Pulmonary artery endothelial cell (primary cell): ENCODE results near the gene TOE1. TPM values are rescaled to one million over a fixed set of nuclear protein-coding genes. Genes with fewer than 3 reads are reported as not detected.
A peak's percentile ranks its signal among the peaks of the same experiment; 100 is the strongest.
"Not testable (repeated sequence)": the region's sequence is repeated elsewhere in the genome, so short reads cannot be mapped to it uniquely, and the experiment has no call there.

Source experiments
- DNase-seq: peaks from one replicate; pipeline ENCODE4 v3.0.0-alpha.2; 2011; ENCODE audit warnings: low read depth, low spot score
- total RNA-seq: library from RNA; depleted of rRNA; stranded (reverse); fragments of >200 nt; gene quantifications from 2 replicates; pipeline ENCODE4 v1.2.3, GENCODE V29; 2014

TOE1 gene
- 21.4 and 29.0 TPM in 2 replicates for total RNA-seq

DNA sequence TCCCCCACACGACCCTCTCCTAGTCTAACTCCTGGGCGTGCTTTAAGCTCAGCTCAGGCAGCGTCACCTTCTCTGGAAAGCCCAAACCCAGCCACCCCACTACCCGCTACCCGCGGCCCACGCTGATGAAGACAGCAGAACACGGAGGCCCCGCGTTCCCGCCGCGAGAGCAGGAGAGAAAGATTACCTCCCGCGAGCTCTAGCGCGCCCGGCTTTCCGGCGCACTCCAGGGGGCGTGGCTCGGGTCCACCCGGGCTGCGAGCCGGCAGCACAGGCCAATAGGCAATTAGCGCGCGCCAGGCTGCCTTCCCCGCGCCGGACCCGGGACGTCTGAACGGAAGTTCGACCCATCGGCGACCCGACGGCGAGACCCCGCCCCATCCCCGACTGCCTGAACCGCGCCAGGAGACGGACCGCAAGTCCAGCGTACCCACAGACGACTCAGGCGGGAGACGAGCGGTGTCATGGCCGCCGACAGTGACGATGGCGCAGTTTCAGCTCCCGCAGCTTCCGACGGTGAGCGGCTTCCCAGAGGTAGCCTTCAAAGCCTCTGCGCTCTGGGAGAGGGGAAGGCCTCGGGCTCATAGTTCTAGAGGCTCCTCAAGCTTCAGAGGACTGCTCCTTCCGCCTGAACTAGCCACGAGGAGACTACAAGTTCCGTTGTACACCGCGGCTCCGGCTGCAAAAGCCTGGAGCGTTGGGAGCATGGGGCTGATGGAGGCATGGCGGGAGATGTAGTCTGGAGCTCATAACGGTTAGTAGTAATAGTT lies at the start of gene TOE1, which contains the start of gene MUTYH:
Gene TOE1 (plus strand): TSS at position 382 of the 770 bp plus-strand sequence. CDS start 83 bp downstream, at position 465.
Gene MUTYH (minus strand): TSS at position 652 of the 770 bp plus-strand sequence. CDS start 5,935 bp downstream, outside the sequence.
- DNase-seq, result peak; percentile 75

DNA sequence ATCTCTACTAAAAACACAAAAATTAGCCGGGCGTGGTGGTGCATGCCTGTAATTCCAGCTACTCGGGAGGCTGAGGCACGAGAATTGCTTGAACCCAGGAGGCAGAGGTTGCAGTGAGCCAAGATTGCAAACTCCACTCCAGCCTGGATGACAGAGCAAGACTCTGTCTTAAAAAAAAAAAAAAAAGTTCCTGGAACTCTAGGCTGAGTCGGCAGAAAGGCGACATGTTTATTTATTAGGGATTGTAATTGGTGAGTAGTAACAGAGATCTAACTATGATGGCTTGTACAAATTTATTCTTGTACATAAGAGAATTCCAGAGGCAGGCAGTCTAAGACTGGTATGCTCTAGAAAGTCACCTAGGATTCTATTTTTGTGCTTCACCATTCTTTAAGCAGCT lies 49.0 kb upstream of the TOE1 start:
- not testable (repeated sequence) for DNase-seq

DNA sequence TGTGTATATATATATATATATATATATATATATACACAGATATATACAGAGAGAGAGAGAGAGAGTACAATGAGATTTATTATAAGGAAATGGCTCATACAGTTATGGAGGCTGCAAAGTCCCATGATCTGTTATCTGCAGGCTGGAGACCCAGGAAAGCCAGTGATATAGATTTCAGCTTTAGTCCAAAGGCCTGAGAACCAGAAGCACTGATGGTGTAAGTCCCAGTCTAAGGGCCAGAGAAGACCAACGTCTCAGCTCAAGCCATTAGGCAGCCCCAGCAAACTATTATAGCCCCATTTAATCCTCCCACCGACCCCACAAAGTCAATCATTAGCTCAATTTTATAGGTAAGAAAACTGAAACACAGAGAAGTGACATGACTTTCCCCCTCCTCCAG lies 48.3 kb upstream of the TOE1 start:
- DNase-seq, result no peak

DNA sequence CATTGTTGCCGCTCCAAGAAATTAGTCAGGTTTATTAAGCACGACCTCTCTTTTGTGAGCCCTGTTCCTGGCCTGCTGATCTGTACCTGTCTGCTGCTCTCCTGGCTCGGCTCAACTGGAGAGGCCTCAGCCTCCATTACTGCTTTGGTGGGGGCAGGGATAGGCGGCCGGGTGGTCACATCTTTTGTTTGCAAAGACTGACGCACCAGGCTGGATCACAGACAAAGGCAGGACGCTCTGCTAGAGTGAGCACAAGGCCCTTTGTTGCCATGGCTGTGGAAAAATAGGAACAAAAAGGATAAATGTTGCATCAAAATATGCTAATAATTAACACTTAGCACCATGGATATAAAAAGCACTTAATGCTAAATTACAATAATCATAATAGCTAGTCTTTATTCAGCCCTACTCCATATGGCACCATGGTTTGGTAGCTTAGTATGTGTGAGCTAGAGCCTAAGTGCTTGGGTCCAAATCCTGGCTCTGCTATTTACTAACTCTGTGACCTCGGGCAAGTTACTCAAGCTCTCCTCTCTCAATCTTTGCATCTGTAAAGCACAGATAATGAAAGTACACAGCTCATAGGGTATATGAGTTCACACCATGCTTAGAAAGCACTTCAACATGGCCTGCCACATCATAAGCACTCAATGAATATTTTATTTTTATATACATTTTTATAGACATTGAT lies 42.2 kb upstream of the TOE1 start:
- DNase-seq, result no peak

DNA sequence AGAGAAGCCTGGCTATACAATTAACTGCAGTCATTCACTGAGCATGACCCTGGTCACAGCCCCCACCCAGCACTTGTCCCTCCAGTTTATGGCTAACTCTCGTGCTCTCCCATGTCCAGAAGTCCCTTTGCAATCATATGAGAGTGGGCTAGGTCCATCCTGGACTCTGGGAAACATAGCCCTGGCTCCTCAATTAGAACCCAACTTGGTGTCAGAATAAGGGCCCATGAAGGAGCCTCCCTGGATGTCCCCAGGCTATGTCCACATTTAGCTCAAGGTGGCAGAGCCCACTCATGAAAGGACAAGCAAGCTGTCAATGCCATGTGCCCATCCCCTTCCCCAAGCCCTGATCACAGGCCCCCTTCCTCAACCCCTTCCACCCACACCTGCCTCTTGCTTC lies 40.7 kb upstream of the TOE1 start:
- no peak for DNase-seq

DNA sequence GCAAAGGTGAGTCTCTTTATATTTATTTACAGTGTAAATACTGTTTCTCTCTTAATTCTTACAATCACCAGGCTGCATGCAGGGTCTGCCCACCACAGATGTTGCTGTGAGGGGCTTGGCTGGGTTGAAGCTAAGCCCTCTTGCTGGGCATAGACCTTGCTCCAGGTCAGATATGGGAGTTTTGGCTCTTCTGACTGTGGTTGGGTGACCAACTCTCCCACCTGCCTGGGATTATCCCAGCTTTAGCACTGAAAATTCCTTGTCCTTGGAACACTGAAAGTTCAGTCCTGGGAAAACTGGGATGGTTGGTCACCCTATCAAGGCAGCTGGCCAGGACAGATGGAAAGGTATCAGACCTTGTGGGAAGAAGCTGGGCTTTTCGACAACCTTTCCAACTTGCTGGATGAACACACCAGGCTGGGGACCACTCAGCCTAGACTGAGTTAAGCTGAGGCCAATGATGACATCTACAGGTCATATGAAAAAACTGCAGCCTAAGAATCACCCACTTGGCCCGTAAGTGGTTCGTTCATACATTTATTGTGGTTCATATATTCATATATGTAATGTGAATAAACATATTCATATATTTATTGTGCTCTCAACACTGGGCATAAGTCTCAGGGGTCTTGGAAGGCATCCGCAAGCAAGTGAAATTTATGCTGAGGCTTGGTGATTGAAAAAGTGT lies 39.8 kb upstream of the TOE1 start:
- peak; percentile 51 for DNase-seq

DNA sequence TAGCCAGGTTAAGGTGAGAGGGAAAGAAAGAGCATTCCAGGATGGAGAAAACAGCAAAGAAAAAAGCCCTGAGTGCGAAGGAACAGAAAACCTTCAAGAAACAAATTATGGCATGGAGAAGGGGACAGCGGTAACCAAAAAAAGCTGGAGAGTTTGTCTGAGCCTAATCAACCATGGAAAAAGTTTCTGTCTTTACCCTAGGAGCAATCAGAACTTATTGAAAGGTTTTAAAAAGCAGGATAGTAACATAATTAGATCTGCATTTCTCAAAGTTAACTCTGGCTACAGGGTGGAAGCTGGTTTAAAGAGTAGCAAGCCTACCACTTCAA lies 39.3 kb upstream of the TOE1 start:
- no peak for DNase-seq

DNA sequence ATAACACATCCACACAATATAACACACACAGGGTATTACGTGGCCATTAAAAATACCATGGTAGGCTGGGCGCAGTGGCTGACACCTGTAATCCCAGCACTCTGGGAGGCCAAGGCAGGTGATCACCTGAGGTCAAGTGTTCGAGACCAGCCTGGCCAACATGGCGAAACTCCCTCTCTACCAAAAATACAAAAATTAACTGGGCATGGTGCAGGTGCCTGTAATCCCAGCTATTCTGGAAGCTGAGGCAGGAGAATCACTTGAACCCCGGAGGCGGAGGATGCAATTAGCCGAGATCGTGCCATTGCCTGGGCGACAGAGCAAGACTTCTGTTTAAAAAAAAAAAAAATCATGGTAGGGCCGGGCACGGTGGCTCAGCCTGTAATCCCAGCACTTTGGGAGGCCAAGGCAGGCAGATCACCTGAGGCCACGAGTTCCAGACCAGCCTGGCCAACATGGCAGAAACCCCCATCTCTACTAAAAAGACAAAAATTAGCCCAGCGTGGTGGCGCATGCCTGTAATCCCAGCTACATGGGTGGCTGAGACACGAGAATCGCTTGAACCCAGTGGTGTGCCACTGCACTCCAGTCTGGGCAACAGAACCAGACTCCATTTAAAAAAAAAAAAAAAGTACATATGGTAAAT lies 37.3 kb upstream of the TOE1 start:
- no peak for DNase-seq

DNA sequence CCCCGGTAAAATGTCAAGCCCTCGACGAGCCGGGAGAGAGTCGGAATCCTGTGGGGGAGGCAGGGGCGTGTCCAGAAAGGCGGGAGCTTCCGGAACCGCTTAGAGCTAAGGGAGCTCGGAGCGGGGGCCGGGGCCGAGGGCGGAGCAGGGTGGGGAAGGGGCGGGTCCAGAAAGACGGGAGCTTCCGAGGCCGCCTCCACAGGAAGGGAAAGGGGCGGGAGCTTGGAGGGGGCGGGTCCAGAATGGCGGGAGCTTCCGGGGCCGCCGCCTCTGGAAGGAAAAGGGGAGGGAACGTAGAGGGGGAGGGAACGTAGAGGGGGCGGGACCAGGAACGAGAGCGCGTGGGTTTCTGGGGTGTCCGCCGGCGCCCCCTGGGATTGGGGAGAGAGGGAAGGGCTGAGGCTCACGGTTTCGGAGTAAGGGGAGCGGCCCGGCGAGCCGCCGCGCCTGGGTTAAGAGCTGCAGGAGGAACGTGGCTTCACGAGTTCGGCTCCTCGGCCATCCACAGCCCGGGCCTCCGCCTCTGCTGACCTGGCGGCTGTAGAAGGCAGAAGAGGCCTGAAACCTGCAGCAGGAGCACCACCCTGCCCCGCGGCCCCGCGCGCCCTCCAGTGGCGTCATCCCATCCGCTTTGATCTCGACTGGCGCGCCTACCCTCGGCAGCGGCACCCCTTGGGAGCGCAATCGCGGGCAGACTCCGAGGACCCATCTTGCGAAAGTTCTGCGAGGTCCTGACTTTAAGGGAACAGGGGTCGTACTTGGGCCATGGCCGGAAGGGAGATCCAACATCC lies 36.3 kb upstream of the TOE1 start:
- peak; percentile 89 for DNase-seq

DNA sequence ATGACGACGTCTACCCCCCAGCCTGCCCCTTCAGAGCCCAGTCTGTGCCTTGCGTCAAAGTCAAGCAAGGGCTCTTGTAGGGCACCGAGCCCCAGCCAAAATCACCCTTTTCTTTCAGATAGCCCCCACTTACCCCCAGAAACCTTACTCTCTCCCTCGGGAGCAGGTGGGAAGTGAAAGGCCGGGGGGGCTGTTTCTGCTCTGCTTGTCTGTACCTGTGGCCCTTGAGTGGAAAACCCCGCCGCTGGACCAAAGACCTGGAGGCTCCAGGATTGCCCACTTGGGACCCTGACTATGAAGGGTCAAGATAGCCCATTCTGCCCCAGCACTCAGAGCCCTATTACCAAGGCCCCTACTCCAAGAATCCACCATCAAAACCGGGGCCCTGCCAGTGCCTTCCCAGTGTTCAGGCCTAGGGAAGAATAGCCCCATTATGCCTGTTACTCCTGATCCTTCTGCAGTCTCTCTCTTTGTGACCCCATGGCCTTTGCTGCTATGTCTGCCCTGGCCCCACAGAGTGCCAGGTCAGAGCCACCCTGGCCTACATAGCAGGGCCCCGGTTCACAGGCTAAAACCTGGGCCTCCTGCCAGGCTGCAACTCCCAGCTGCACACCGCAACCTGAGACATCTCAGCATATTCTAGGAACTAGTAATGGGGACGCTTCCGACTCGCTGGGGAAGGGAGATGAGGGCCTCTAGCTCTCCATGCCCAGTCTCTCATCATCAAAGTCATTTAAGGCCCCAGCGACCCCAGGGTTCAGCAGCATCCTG lies 35.5 kb upstream of the TOE1 start:
- no peak for DNase-seq

DNA sequence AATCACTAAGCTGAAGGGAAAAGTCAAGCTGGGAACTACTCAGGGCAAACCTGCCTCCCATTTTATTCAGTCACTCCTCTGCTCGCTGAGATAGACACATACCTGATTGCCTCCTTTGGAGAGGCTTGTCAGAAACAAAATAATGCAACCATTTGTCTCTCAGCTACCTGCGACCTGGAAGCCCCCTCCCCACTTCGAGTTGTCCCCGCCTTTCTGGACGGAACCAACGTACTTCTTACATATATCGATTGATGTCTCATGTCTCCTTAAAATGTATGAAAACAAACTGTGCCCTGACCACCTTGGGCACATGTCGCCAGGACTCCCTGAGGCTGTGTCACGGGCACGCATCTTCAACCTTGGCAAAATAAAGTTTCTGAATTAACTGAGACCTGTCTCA lies 34.7 kb upstream of the TOE1 start:
- DNase-seq, result no peak

DNA sequence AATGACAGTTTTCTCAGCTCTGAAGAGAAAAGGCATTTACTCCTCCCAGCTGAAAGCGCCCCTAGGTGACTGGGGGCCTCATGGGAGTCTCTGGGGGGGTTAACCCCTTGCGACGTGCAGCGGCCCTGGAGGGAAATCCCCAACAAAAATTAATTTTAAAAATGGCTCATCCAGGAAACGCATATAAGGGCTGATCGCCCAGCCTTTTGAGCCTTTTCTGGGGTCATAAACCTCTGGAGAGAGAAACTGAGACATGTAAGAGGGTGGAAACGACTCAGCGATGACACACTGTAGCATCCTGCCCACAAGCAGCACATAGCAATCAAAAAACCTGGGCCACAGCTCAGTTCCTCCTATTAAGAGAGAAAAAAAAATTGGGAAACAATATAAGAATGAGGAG lies 33.7 kb upstream of the TOE1 start:
- no peak for DNase-seq

DNA sequence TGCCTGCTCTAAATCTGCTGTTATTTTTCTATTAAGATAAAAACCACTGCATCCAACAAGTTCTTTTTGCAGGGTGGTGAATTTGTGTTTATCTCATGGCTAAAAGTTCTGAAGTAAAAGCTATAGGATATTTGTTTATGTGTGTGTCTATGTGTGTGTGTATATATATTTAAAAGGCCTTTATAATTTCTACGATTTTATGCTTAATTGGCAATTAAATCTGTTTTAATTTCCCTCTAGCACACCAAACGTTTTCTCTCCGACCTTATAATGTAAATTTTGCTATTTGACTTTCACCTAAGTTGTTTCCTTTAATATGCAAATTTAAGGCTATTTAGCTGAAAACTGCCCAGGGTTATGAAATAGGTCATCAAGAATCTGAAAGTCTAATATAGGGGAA lies 33.1 kb upstream of the TOE1 start:
- no peak for DNase-seq

DNA sequence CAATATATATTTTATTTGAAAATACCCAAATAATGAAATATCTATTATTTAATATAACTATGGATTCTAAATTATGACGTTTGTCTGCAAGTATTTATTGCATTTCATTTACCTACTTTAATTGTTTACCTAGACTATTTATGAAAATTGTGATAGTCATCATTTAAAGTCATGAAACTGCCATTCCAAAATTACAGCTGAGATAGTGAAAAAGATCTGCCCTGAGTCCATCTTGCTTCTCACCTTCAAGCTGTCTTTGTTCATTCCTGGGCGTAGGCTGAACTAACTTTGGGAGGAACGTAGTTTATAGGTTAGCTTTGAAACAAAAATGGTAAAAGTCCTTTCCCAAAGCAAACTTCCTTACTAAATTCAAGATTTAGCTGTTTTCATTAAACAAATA lies 25.7 kb upstream of the TOE1 start:
- no peak for DNase-seq

DNA sequence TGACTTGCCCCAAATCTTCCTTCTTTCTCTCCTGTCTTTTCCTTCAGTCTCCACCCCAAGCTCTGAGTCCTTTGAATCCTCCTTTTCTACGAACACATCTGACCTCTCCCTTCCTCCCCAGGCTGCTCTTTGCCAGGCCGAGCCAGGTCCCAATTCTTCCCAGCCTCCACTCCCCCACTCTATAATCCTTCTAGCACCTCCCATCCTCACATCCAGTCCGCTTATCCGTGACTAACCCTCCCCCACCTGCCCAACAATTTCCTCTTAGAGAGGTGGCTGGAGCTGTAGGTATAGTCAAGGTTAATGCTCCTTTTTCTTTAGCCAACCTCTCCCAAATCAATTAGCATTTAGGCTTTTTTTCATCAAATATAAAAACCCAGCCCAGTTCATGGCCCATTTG lies 22.8 kb upstream of the TOE1 start:
- DNase-seq, result no peak

DNA sequence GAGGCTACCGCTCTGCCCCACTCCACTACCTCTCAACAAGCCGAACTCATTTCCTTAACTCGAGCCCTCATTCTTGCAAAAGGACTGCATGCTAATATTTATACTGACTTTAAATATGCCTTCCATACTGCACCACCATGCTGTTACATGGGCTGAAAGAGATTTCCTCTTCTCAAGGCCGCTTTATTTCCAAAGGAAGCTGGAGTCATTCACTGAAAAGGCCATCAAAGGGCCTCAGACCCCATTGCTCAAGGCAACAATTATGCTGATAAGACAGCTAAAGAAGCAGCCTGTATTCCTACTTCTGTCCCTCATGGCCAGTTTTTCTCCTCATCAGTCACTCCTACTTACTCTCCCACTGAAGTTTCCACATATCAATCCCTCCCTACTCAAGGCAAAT lies 20.2 kb upstream of the TOE1 start:
- no peak for DNase-seq

DNA sequence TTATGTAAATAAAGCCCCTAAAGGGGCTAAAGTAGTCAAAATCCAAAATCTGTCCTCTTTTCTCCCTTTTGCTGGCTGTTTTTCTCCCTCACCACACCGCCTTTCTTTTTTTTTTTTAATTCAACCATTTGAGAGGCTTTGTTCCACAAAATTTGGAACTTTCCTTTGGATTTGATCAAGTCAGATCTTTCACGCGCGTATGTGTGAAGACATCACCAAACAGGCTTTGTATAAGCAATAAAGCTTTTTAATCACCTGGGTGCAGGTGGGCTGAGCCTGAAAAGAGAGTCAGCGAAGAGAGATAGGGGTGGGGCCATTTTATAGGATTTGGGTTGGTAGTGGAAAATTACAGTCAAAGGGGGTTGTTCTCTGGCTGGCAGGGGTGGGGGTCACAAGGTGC lies 18.5 kb upstream of the TOE1 start:
- no peak for DNase-seq

DNA sequence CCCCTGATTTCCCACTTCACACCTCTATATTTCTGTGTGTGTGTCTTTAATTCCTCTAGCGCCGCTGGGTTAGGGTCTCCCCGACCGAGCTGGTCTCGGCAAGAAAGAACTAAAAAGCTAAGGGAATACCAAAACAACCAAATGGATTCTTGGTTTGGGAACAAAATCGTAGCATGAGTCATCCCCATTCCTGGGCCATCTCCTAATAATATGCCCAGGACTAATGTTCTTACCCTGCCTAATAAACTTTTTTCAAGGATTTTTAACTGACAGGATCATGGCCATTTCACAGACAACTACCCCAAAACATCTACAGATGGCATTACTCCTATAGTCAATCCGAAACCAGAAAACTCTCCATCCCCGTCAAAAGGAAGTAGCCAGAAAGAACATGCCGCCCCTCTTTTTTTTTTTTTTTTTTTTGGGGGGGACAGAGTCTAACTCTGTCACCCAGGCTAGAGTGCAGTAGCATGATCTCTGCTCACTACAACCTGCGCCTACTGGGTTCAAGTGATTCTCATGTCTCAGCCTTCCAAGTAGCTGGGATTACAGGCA lies 17.4 kb upstream of the TOE1 start:
- DNase-seq, result no peak

DNA sequence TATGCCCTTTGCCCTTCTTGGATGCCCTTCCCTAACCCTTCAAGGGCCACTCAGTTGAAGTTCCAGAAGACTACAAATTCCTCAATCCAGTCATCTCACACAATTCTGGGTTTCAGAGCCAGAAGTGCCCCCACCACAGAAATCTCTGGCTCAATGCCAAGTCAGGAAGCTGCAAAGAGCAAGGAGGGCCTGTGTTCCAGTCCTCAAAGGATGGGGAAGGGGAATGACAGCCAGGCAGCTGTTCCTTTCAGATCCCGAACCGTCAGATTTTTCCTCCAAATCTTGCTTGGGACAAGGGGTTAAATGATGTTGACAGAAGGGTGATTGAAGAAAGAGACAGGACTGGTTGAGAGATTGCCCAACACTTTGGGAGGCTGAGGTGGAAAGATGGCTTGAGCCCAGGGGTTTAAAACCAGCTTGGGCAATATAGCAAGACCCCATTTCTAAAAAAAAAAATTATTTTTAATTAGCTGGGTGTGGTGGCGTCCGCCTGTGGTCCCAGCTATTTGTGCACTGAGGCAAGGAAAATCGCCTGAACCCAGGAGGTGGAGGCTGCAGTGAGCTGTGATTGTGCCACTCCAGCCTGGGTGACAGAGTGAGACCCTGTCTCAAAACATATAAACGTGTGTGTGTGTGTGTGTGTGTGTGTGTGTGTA lies 14.0 kb upstream of the TOE1 start:
- DNase-seq, result no peak
